Right lobe of liver (tissue), 6 donors: ENCODE measurements around the gene PLPPR3. TPM values are rescaled to one million over a fixed set of nuclear protein-coding genes. Genes with fewer than 3 reads are reported as not detected.
"Not testable (repeated sequence)": the region's sequence is repeated elsewhere in the genome, so short reads cannot be mapped to it uniquely, and the experiment has no call there.

ENCODE experiments used
- ATAC-seq, 4 donors: fragments of 200-7000 bp; cut with Tn5 transposase; one replicate each; pipeline ENCODE4 v1.9.1; 2020; ENCODE audit warnings: mild to moderate bottlenecking in 4 of 4, moderate library complexity in 4 of 4
- DNase-seq, 3 donors: peaks; one replicate each; pipeline ENCODE4 v3.0.0-alpha.2; 2020
- H3K27ac ChIP-seq, 3 donors: fragments of 200-600 bp; one replicate each; pipeline ENCODE4 v1.8.0; 2022
- H3K27me3 ChIP-seq, 2 donors: fragments of 200-600 bp; one replicate each; pipeline ENCODE4 v1.8.0; 2022
- H3K36me3 ChIP-seq, 4 donors: fragments of 200-600 bp; sonication (generic) in 1 of 4; one replicate each; pipeline versions ENCODE4 v1.5.1 to v1.8.0; 2017 to 2022; ENCODE audit warnings: control low read depth in 1 of 4
- H3K4me1 ChIP-seq, 4 donors: fragments of 200-600 bp; sonication (generic) in 1 of 4; one replicate each; pipeline versions ENCODE4 v1.5.1 to v1.8.0; 2017 to 2022; ENCODE audit warnings: control low read depth in 1 of 4
- H3K4me3 ChIP-seq, 3 donors: fragments of 200-600 bp; one replicate each; pipeline ENCODE4 v1.8.0; 2022
- H3K9me3 ChIP-seq, 4 donors: fragments of 200-600 bp; sonication (generic) in 1 of 4; one replicate each; pipeline versions ENCODE4 v1.5.1 to v1.8.0; 2017 to 2022; ENCODE audit warnings: control low read depth in 1 of 4
- CTCF ChIP-seq, 4 donors: fragments of 200-600 bp in 3 of 4; fragments of 450-650 bp in 1 of 4; IDR thresholded peaks; one replicate each; pipeline versions ENCODE4 v1.5.1 to v1.8.0; 2016 to 2022; ENCODE audit warnings: antibody characterized with exemption in 4 of 4, mild to moderate bottlenecking in 2 of 4
- POLR2A ChIP-seq: fragments of 450-650 bp; IDR thresholded peaks from one replicate; pipeline ENCODE4 v1.6.1; 2017; ENCODE audit warnings: antibody characterized with exemption, mild to moderate bottlenecking
- WGBS: methylation state at CpG from one replicate; pipeline ENCODE4 v1.1.6; 2018; ENCODE audit warnings: low coverage, low lambda C conversion rate; ENCODE audit not compliant: insufficient coverage; ENCODE audit errors: missing lambda C conversion rate; 5-methylcytosine and 5-hydroxymethylcytosine counted together
- intact Hi-C, 2 donors: fragments of 100-400 bp; cut with DNase I; formaldehyde crosslinking; loops; one replicate each; pipeline versions ENCODE4 v1.11.2 to v1.14.1; 2022
- total RNA-seq, 6 experiments: library from RNA; depleted of rRNA in 2 of 6; stranded (reverse); fragments of >200 nt in 2 of 6; fragmentation: NEBNext Ultra II Directional in 3 of 6; extraction: Animal tissue kit (Norgen Biotek cat#: 25700) in 3 of 6; gene quantifications; one replicate each; pipeline versions ENCODE4 v1.1.0 to v1.2.4, GENCODE V29; 2016 to 2023
- donor health status: DM: no; HTN: yes; CAD: no.
- donor health status: DM: no; HTN: no; CAD: no.
- donor health status: DM: no; HTN: no; CAD: no.
- donor health status: DM: no; HTN: yes; CAD: no.
- donor health status: DM: no; HTN: yes; CAD: no.

The PLPPR3 gene
- total RNA-seq, 6 experiments from 2014 or later, result not detected

GRCh38 chr19:825897-826644 is 4.3 kb upstream of the PLPPR3 start:
- no peak for ATAC-seq
- WGBS, result 71% methylated on average over 17 of the region's 19 CpGs
- TF ChIP-seq POLR2A (no peak), CTCF (IDR thresholded peaks at IDR 0.05) (no peak)

DNA sequence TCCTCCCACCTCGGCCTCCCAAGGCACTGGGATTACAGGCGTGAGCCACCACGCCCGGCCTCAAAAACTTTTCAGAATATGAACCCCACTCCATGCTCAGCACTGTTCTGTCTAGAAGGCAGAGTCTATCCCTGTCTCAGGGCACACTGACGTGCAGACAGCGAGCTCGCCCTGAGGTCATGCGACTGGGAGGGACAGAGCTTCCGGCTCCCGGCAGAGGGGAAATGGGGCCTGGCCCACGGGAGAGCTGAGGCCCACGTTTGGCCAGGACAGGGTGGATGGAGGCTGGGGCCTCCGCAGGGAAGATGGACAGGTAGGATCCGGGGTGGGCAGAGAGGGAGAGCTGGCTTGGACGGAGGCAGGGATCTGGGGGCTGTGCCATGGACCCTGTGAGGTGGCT is 3.1 kb upstream of the PLPPR3 start:
- no peaks in the 10 kb centered on the region for H3K36me3 ChIP-seq
- DNase-seq, result no peak
- H3K4me1 ChIP-seq, result peaks cover 0 to 6% (median 0%) of the 10 kb centered on the region in 4 donors
- TF ChIP-seq POLR2A, result no peak
- TF ChIP-seq CTCF (IDR thresholded peaks at IDR 0.05), result no peak
- no peak overlapping the region for H3K4me3 ChIP-seq
- H3K27me3 ChIP-seq, result peaks cover 0 to 5% of the 10 kb centered on the region in 2 donors
- no peak overlapping the region for H3K27ac ChIP-seq
- peak in 3 of 4 donors; percentile 26 to 45 (median 43) for ATAC-seq
- WGBS, result 59% methylated on average over 13 of the region's 15 CpGs
- intact Hi-C loops, result no loop called here
- no peaks in the 10 kb centered on the region for H3K9me3 ChIP-seq

More at GRCh38 chr19:825897-826644, 4.3 kb upstream of the PLPPR3 start:
- DNase-seq, result no peak
- Histone ChIP-seq H3K36me3 (no peaks in the 10 kb centered on the region), H3K4me1 (peaks cover 0 to 6% (median 0%) of the 10 kb centered on the region in 4 donors), H3K27ac (no peak overlapping the region), H3K27me3 (peaks cover 0 to 5% of the 10 kb centered on the region in 2 donors), H3K4me3 (no peak overlapping the region), H3K9me3 (no peaks in the 10 kb centered on the region)
- intact Hi-C loops, result no loop called here

DNA sequence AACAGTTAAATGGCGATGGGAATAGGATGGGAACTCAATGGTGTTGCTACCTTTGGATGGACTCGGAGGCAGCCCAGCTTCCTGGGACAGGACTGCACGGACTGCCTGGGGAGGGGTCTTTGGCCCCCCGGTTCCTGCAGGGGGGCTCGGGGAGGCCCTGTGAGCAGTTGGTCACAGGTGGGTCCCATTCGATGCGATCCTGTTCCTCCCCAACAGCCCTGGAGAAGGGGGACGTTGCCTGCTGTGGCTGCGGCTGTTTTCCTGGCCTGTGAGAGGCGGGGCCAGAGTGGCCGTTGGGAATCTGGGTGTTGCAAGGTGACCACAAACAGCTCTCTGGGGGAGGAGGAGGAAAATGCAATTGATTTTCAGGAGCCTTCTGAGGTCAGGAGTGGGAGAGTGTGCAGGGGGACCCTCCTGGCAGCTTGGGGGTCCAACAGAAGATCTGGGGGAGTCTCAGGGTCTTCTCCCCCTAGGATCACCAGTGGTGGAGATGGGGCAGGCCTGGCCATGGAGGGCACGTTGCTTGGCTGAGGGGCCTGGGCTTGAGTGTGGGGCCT is 1.9 kb upstream of the PLPPR3 start:
- peaks cover 0 to 5% of the 10 kb centered on the region in 2 donors for H3K27me3 ChIP-seq
- no peaks in the 10 kb centered on the region for H3K9me3 ChIP-seq
- H3K36me3 ChIP-seq, result no peaks in the 10 kb centered on the region
- no peak for TF ChIP-seq CTCF (IDR thresholded peaks at IDR 0.05)
- no peak for TF ChIP-seq POLR2A
- H3K27ac ChIP-seq, result no peak overlapping the region
- intact Hi-C loops, result no loop called here
- WGBS, result 19% methylated on average over 8 of the region's 12 CpGs
- H3K4me3 ChIP-seq, result no peak overlapping the region
- H3K4me1 ChIP-seq, result peaks cover 0 to 6% (median 0%) of the 10 kb centered on the region in 4 donors
- DNase-seq (no peak), ATAC-seq (no peak)

DNA sequence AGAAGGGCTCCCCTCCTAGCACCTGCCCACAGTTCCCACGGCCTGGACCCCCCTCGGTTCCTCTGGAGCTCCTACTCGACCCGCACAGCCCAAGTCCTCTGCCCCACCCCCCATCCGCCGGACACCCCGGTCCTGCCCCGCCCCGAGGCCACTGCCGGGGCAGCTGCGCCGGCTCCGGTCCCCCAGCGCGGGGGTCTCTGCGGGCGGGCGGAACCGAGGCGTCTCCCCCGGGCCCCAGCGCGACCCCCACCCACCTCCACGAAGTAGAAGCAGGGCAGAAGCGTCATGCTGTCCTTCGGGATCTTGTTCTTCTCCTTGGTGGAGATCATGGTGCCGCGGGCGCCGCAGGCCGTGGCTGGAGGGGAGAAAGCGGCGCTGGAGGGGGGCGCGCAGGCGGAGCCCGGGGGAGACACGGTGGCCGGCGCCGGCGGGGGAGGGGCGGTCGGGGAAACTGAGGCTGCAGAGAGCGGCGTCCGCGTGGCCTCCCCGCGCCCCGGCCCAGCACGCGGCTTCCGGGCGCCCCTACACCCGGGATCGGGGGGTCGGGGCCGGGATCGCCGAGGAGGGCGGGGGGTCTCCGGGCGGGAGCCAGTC is 427 bp downstream of the PLPPR3 start:
- DNase-seq, result no peak
- TF ChIP-seq POLR2A, result no peak
- TF ChIP-seq CTCF (IDR thresholded peaks at IDR 0.05), result no peak
- WGBS, result 0% methylated on average over 1 of the region's 64 CpGs
- no peak overlapping the region for H3K27ac ChIP-seq
- no peaks in the 10 kb centered on the region for H3K36me3 ChIP-seq
- intact Hi-C loops, result no loop called here
- peaks cover 0 to 5% of the 10 kb centered on the region in 2 donors for H3K27me3 ChIP-seq
- H3K4me3 ChIP-seq, result no peak overlapping the region
- H3K4me1 ChIP-seq, result peaks cover 0 to 6% (median 0%) of the 10 kb centered on the region in 4 donors
- no peaks in the 10 kb centered on the region for H3K9me3 ChIP-seq
- ATAC-seq, result peak in 1 of 4 donors; percentile 19

- H3K4me3 ChIP-seq, DNase-seq, H3K4me1 ChIP-seq, ATAC-seq, H3K9me3 ChIP-seq, H3K36me3 ChIP-seq, intact Hi-C loops, H3K27me3 ChIP-seq, H3K27ac ChIP-seq: not testable (repeated sequence)
- WGBS, result 78% methylated on average over 3 of the region's 5 CpGs
Measured at GRCh38 chr19:820212-820611, 1.5 kb downstream of the PLPPR3 start.
